GM18519 (cell line): ENCODE results near the gene GRK5.
A peak's percentile ranks its signal among the peaks of the same experiment; 100 is the strongest.
"Not testable (repeated sequence)": the region's sequence is repeated elsewhere in the genome, so short reads cannot be mapped to it uniquely, and the experiment has no call there.

ENCODE experiments used
- ATAC-seq: cut with Tn5 transposase; IDR thresholded peaks from one replicate; pipeline ENCODE4 v1.9.1; 2021; ENCODE audit warnings: mild to moderate bottlenecking, moderate library complexity; ENCODE audit not compliant: unreplicated experiment, low FRiP score

GRK5 gene

GRCh38 chr10:119462773-119463172 is 255.4 kb downstream of the GRK5 start:
- ATAC-seq = no peak

- not testable (repeated sequence) for ATAC-seq
Measured at GRCh38 chr10:119463195-119463594, 255.8 kb downstream of the GRK5 start.

- no peak for ATAC-seq
Measured at GRCh38 chr10:119465085-119465484, 257.7 kb downstream of the GRK5 start.

GRCh38 chr10:119466076-119466475 is 258.7 kb downstream of the GRK5 start:
- no peak for ATAC-seq

- ATAC-seq = no peak
Measured at GRCh38 chr10:119466655-119467054, 259.3 kb downstream of the GRK5 start.

- ATAC-seq = no peak
Measured at GRCh38 chr10:119468542-119469324, 261.4 kb downstream of the GRK5 start.

GRCh38 chr10:119469325-119469707 is 261.9 kb downstream of the GRK5 start:
- no peak for ATAC-seq

- no peak for ATAC-seq
Measured at GRCh38 chr10:119469846-119470245, 262.5 kb downstream of the GRK5 start.

- no peak for ATAC-seq
Measured at GRCh38 chr10:119470920-119471702, 263.7 kb downstream of the GRK5 start.

- ATAC-seq = no peak
Measured at GRCh38 chr10:119473771-119474170, 266.4 kb downstream of the GRK5 start.

- no peak for ATAC-seq
Measured at GRCh38 chr10:119474606-119475005, 267.2 kb downstream of the GRK5 start.

- ATAC-seq = no peak
Measured at GRCh38 chr10:119477444-119477843, 270.1 kb downstream of the GRK5 start.

GRCh38 chr10:119478111-119478802 is 270.9 kb downstream of the GRK5 start:
- ATAC-seq = peak; percentile 60

- no peak for ATAC-seq
Measured at GRCh38 chr10:119478811-119479341, 271.5 kb downstream of the GRK5 start.

- ATAC-seq = no peak
Measured at GRCh38 chr10:119479532-119479931, 272.2 kb downstream of the GRK5 start.

- ATAC-seq = no peak
Measured at GRCh38 chr10:119480667-119481066, 273.3 kb downstream of the GRK5 start.

GRCh38 chr10:119481781-119482426 is 274.5 kb downstream of the GRK5 start:
- no peak for ATAC-seq

GRCh38 chr10:119483001-119483400 is 275.6 kb downstream of the GRK5 start:
- ATAC-seq = no peak

GRCh38 chr10:119483839-119484238 is 276.5 kb downstream of the GRK5 start:
- no peak for ATAC-seq

- ATAC-seq = no peak
Measured at GRCh38 chr10:119488675-119489074, 281.3 kb downstream of the GRK5 start.

GRCh38 chr10:119489991-119490326 is 282.6 kb downstream of the GRK5 start:
- no peak for ATAC-seq
